ENCODE data around the gene PRC1.
"Not testable (repeated sequence)": the region's sequence is repeated elsewhere in the genome, so short reads cannot be mapped to it uniquely, and the experiment has no call there.

Gene PRC1

DNA sequence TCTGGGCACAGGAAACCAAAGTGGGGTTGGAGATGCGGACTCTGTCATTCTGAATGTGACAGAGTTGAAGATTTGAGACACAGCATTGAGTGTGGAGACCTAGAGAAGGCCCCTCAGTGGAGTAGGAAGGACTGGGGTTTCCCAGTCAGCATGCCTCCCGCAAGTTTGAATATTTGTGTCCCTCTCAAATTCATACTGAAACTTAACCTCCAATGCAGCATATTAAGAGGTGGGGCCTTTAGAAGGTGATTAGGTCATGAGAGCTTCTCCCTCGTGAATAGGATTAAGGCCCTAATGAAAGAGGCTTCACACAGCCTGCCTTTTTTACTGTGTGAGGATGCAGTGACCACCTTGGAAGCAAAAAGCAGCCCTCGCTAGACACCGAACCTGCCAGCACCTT, 70.0 kb downstream of the PRC1 start:
- H3K9me3 ChIP-seq (ENCODE audit: low read length) = no peaks in the 10 kb centered on the region
- H2AFZ ChIP-seq (ENCODE audit: low read length) = no peak overlapping the region
- no peaks in the 10 kb centered on the region for H3K27me3 ChIP-seq (ENCODE audit: insufficient read depth, low read length)
- no peaks in the 10 kb centered on the region for H4K20me1 ChIP-seq (ENCODE audit: insufficient read depth, low read length)
- no peak for TF ChIP-seq EZH2 (IDR thresholded peaks at IDR 0.05; ENCODE audit: borderline replicate concordance, low read length)
- TF ChIP-seq, protein P1, sequence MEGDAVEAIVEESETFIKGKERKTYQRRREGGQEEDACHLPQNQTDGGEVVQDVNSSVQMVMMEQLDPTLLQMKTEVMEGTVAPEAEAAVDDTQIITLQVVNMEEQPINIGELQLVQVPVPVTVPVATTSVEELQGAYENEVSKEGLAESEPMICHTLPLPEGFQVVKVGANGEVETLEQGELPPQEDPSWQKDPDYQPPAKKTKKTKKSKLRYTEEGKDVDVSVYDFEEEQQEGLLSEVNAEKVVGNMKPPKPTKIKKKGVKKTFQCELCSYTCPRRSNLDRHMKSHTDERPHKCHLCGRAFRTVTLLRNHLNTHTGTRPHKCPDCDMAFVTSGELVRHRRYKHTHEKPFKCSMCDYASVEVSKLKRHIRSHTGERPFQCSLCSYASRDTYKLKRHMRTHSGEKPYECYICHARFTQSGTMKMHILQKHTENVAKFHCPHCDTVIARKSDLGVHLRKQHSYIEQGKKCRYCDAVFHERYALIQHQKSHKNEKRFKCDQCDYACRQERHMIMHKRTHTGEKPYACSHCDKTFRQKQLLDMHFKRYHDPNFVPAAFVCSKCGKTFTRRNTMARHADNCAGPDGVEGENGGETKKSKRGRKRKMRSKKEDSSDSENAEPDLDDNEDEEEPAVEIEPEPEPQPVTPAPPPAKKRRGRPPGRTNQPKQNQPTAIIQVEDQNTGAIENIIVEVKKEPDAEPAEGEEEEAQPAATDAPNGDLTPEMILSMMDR (IDR thresholded peaks at IDR 0.05; ENCODE audit: low read length) = no peak
- no peaks in the 10 kb centered on the region for H3K9me2 ChIP-seq (ENCODE audit: low read depth, low read length)
- no peak overlapping the region for H3K27ac ChIP-seq (ENCODE audit: low read depth, low read length, poor library complexity, severe bottlenecking)
- H3K9ac ChIP-seq (ENCODE audit: low read length) = no peak overlapping the region
- H3K36me3 ChIP-seq (ENCODE audit: insufficient read depth, low read length) = peaks cover 23% of the 10 kb centered on the region; the same call in 1 of the 2 replicates
- no peak overlapping the region for H3K4me2 ChIP-seq (ENCODE audit: low read length)
- H3K4me3 ChIP-seq (ENCODE audit: low read depth, low read length, poor library complexity, severe bottlenecking) = no peak overlapping the region
- H3F3A ChIP-seq (ENCODE audit: insufficient read depth, low read length) = no peaks in the 10 kb centered on the region
- H3K4me1 ChIP-seq (ENCODE audit: insufficient read depth, low read length, severe bottlenecking) = peaks cover 12% of the 10 kb centered on the region
- no peaks in the 10 kb centered on the region for H3K79me2 ChIP-seq (ENCODE audit: insufficient read depth, low read length)

DNA sequence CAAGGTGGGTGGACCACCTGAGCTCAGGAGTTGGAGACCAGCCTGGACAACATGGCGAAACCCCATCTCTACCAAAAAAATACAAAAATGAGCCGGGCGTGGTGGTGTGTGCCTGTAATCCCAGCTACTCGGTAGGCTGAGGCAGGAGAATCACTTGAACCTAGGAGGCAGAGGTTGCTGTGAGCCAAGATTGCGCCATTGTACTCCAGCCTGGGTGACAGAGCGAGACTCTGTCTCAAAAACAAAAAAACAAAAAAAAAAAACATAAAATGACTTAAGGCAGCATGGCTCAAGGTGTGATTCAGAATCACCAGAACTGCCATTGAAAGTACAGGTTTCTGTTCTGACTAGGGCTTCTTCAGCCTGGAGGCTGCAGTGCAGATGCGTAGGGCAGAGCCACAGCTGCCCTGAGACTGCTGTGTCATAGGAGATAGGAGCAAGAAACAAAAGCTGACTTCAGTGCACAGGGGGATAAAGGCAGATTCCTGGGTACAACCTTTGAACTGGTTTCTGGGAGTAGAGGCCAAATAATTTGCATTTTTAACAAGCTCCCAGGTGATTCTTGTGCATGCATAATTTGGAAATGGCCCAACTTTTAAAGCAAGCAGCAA, 71.5 kb downstream of the PRC1 start:
- not testable (repeated sequence) for H3K9me2 ChIP-seq (ENCODE audit: low read depth, low read length); H3K27ac ChIP-seq (ENCODE audit: low read depth, low read length, poor library complexity, severe bottlenecking); H2AFZ ChIP-seq (ENCODE audit: low read length); H4K20me1 ChIP-seq (ENCODE audit: insufficient read depth, low read length); H3K4me1 ChIP-seq (ENCODE audit: insufficient read depth, low read length, severe bottlenecking); H3K9me3 ChIP-seq (ENCODE audit: low read length); H3K4me3 ChIP-seq (ENCODE audit: low read depth, low read length, poor library complexity, severe bottlenecking); H3K27me3 ChIP-seq (ENCODE audit: insufficient read depth, low read length); H3K4me2 ChIP-seq (ENCODE audit: low read length); H3K79me2 ChIP-seq (ENCODE audit: insufficient read depth, low read length); H3F3A ChIP-seq (ENCODE audit: insufficient read depth, low read length); H3K9ac ChIP-seq (ENCODE audit: low read length)
- peaks cover 33% of the 10 kb centered on the region; the same call in 1 of the 2 replicates for H3K36me3 ChIP-seq (ENCODE audit: insufficient read depth, low read length)

DNA sequence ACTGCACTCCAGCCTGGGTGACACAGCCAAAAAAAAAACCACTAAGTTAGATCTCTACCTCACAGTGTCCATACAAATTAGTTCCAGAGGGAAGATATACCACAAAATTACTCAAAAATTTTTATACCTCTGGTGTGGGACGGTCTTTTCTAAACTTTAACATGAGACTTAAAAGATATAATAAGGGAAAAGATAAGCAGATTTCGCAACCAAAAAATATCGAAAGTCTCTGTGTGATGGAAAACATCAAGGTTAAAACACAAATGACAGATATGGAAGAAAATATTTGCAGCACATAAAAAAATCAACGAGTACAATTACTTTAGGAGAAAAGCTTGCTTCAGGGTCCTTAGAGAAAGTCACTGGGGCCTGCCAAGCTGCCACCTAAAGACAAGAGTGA, 72.4 kb downstream of the PRC1 start:
- H3K36me3 ChIP-seq (ENCODE audit: insufficient read depth, low read length) = peaks cover 33% of the 10 kb centered on the region; the same call in 1 of the 2 replicates
- H3K27ac ChIP-seq (ENCODE audit: low read depth, low read length, poor library complexity, severe bottlenecking) = no peak overlapping the region
- TF ChIP-seq EZH2 (IDR thresholded peaks at IDR 0.05; ENCODE audit: borderline replicate concordance, low read length) = no peak
- TF ChIP-seq, protein P1 (IDR thresholded peaks at IDR 0.05; ENCODE audit: low read length) = no peak
- H2AFZ ChIP-seq (ENCODE audit: low read length) = no peak overlapping the region
- no peaks in the 10 kb centered on the region for H3F3A ChIP-seq (ENCODE audit: insufficient read depth, low read length)
- H3K4me1 ChIP-seq (ENCODE audit: insufficient read depth, low read length, severe bottlenecking) = no peaks in the 10 kb centered on the region
- H3K9me3 ChIP-seq (ENCODE audit: low read length) = no peaks in the 10 kb centered on the region
- no peak overlapping the region for H3K9ac ChIP-seq (ENCODE audit: low read length)
- H3K79me2 ChIP-seq (ENCODE audit: insufficient read depth, low read length) = no peaks in the 10 kb centered on the region
- H3K27me3 ChIP-seq (ENCODE audit: insufficient read depth, low read length) = no peaks in the 10 kb centered on the region
- H3K4me2 ChIP-seq (ENCODE audit: low read length) = no peak overlapping the region
- no peaks in the 10 kb centered on the region for H4K20me1 ChIP-seq (ENCODE audit: insufficient read depth, low read length)
- H3K9me2 ChIP-seq (ENCODE audit: low read depth, low read length) = no peaks in the 10 kb centered on the region
- H3K4me3 ChIP-seq (ENCODE audit: low read depth, low read length, poor library complexity, severe bottlenecking) = no peak overlapping the region

DNA sequence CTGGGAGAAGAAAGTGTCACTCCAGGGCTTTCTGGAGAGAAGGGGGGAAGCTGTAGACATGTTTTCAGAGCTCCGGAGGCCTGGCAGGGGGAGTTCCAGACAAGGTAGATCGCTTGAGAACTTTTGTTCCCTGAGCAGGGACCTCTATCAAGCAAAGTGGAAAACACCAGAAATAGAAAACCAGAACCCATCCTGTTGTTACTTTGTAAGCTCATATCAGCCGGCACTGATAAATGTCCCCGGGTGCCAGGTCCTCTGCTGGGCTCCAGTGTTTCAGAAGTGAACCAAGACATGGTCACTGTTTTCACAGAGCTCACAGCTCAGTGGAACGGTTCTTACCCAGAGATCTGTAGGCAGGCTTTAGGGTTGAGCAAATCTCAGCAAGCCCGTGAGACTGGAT, 75.5 kb downstream of the PRC1 start:
- Histone ChIP-seq H3K79me2 (ENCODE audit: insufficient read depth, low read length) (no peaks in the 10 kb centered on the region), H3K4me1 (ENCODE audit: insufficient read depth, low read length, severe bottlenecking) (peaks cover 19% of the 10 kb centered on the region), H3K9me3 (ENCODE audit: low read length) (no peaks in the 10 kb centered on the region), H4K20me1 (ENCODE audit: insufficient read depth, low read length) (no peaks in the 10 kb centered on the region), H3K4me2 (ENCODE audit: low read length) (no peak overlapping the region), H3K9ac (ENCODE audit: low read length) (no peak overlapping the region), H3F3A (ENCODE audit: insufficient read depth, low read length) (no peaks in the 10 kb centered on the region), H3K9me2 (ENCODE audit: low read depth, low read length) (no peaks in the 10 kb centered on the region), H3K4me3 (ENCODE audit: low read depth, low read length, poor library complexity, severe bottlenecking) (no peak overlapping the region), H3K27me3 (ENCODE audit: insufficient read depth, low read length) (no peaks in the 10 kb centered on the region), H3K27ac (ENCODE audit: low read depth, low read length, poor library complexity, severe bottlenecking) (no peak overlapping the region), H2AFZ (ENCODE audit: low read length) (no peak overlapping the region), H3K36me3 (ENCODE audit: insufficient read depth, low read length) (peaks cover 42% of the 10 kb centered on the region; the same call in 1 of the 2 replicates)
- TF ChIP-seq EZH2 (IDR thresholded peaks at IDR 0.05; ENCODE audit: borderline replicate concordance, low read length) = no peak
- TF ChIP-seq, protein P1 (IDR thresholded peaks at IDR 0.05; ENCODE audit: low read length) = no peak
